ENCODE results near the gene MYH10.

Gene MYH10

DNA sequence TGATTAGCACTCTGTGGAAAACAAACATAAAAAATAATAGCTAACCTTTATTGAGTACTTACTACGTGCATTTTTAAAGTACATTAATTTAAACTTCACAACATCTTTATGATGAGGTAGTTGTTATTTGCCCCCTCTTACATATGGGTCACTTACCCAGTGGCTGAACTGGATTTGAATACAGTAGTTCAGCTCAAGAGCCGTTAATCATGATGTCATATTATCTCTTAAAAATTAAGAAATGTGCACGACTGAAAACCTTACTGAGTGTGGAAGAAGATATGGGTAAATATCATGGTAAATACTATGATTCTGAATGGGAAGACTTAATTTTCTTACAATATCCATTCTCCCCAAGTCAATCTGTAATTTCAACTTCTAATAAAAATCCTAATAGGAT lies 177.2 kb downstream of the MYH10 start:
- no peak overlapping the region for H3K4me3 ChIP-seq (ENCODE audit: low read depth, low read length)
- in situ Hi-C loops (cut with HindIII; ENCODE audit: low sequenced_read_pairs) = no loop called here
- DNase-seq (ENCODE audit: low read depth, low spot score) = no peak
- TF ChIP-seq, protein P1, sequence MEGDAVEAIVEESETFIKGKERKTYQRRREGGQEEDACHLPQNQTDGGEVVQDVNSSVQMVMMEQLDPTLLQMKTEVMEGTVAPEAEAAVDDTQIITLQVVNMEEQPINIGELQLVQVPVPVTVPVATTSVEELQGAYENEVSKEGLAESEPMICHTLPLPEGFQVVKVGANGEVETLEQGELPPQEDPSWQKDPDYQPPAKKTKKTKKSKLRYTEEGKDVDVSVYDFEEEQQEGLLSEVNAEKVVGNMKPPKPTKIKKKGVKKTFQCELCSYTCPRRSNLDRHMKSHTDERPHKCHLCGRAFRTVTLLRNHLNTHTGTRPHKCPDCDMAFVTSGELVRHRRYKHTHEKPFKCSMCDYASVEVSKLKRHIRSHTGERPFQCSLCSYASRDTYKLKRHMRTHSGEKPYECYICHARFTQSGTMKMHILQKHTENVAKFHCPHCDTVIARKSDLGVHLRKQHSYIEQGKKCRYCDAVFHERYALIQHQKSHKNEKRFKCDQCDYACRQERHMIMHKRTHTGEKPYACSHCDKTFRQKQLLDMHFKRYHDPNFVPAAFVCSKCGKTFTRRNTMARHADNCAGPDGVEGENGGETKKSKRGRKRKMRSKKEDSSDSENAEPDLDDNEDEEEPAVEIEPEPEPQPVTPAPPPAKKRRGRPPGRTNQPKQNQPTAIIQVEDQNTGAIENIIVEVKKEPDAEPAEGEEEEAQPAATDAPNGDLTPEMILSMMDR (IDR thresholded peaks at IDR 0.05; ENCODE audit: low read depth, low read length) = no peak

DNA sequence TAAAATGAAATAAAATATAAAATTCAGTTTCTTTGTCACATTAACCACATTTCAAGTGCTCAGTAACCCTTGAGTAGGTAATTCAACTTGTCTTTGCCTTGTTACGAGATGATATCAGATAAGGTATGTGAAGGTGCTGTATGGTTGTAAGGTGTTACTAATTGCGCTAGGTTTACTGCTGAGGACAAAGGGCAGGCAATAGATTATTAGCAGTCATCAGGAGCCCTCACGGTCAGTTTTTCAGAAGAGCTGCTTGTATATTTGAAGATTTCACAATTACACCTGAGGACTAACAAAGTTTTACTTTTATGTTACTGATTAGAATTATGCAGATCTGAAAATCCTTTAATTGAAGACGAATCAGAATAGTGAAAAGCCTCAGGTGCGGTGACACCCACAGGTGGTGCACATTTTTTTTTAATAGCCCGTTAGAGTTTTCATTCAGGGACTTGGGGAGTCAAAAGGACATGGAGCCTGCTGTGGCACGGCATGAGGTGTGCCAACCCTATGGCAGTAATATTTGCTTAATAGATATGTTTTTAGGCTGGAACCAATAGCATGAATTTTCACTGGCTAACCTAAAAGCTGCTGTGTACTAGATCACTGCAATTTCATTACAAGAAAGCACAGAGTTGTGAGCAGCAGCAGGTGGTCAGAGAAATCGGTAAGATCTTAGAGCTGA lies 178.5 kb downstream of the MYH10 start:
- TF ChIP-seq, protein P1 (IDR thresholded peaks at IDR 0.05; ENCODE audit: low read depth, low read length) = no peak
- in situ Hi-C loops (cut with HindIII; ENCODE audit: low sequenced_read_pairs) = no loop called here
- H3K4me3 ChIP-seq (ENCODE audit: low read depth, low read length) = no peak overlapping the region
- DNase-seq (ENCODE audit: low read depth, low spot score) = no peak

DNA sequence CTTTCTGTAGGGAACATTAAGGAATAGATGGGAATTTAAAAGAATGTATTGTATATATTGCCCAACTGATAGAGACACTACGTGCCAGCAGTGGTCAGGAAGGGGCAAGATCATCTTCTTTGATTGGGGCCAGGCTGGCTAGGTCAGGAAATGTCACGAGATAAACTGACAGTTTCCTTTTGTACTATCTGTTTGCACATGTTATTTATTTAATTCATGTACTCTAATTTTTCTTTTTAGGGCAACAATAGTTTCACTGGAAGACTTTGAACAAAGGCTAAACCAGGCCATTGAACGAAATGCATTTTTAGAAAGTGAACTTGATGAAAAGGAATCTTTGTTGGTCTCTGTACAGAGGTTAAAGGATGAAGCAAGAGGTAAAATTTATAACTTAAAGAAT lies 182.2 kb downstream of the MYH10 start:
- TF ChIP-seq, protein P1 (IDR thresholded peaks at IDR 0.05; ENCODE audit: low read depth, low read length) = no peak
- H3K4me3 ChIP-seq (ENCODE audit: low read depth, low read length) = no peak overlapping the region
- no peak for DNase-seq (ENCODE audit: low read depth, low spot score)
- in situ Hi-C loops (cut with HindIII; ENCODE audit: low sequenced_read_pairs) = no loop called here

DNA sequence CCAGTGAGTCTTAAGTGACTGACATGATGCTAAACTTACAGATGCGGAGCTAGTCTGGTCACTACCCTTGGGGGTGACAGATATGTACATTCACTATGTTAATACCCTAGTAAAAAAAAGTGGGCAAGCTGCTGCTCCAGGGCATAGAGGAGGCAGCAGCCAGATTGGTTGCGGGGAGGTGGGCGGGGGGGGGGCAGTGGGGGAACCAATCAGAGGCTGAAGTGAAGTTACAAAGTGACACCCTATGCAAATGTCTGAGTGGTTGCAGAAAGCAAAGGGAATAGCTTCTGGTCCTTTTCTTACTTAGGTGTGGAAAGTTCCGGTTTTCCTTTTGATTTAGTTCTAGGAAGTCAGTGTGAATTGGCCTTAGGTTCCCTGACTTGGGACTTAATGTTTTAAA lies 182.7 kb downstream of the MYH10 start:
- TF ChIP-seq, protein P1 (IDR thresholded peaks at IDR 0.05; ENCODE audit: low read depth, low read length) = no peak
- DNase-seq (ENCODE audit: low read depth, low spot score) = no peak
- no peak overlapping the region for H3K4me3 ChIP-seq (ENCODE audit: low read depth, low read length)
- in situ Hi-C loops (cut with HindIII; ENCODE audit: low sequenced_read_pairs) = no loop called here

DNA sequence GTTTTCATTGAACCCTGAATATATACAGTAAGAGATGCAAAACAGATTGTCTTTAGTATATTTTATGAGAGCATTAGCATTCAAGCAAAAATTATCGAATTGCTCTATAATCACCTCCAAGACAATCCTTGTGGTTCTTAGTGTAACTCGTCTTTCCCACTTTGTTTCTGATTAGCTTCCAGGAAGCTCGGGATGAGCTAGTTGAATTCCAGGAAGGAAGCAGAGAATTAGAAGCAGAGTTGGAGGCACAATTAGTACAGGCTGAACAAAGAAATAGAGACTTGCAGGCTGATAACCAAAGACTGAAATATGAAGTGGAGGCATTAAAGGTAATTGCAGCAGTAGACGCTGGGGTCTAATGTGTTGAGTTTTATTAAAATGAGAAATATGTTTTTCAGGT lies 185.0 kb downstream of the MYH10 start:
- in situ Hi-C loops (cut with HindIII; ENCODE audit: low sequenced_read_pairs) = no loop called here
- no peak for DNase-seq (ENCODE audit: low read depth, low spot score)
- TF ChIP-seq, protein P1 (IDR thresholded peaks at IDR 0.05; ENCODE audit: low read depth, low read length) = no peak
- no peak overlapping the region for H3K4me3 ChIP-seq (ENCODE audit: low read depth, low read length)

DNA sequence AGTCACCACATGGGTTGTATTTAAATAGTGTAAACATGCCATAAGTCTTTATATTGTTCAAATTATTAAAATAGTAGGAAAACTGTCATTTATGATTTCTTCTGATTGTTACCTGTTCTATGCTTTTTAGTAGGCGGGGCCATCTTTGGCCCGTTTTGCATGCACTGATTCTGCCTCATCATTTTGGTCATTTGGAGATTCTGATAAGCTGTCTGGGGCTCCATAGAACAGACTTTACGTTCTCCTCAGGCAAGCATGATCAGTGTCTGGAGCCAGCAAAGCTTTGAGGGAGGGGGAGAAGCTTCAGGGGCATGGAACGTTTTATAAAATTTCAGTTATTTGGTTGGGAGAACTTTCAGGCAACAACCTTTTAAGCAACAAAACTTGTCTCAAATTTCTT lies 186.0 kb downstream of the MYH10 start:
- H3K4me3 ChIP-seq (ENCODE audit: low read depth, low read length) = no peak overlapping the region
- TF ChIP-seq, protein P1 (IDR thresholded peaks at IDR 0.05; ENCODE audit: low read depth, low read length) = no peak
- no peak for DNase-seq (ENCODE audit: low read depth, low spot score)
- in situ Hi-C loops (cut with HindIII; ENCODE audit: low sequenced_read_pairs) = no loop called here

Measured in astrocyte of the spinal cord (primary cell).